Measurements from ENCODE around the gene MC3R. TPM values are rescaled to one million over a fixed set of nuclear protein-coding genes. Genes with fewer than 3 reads are reported as not detected.
"Not testable (repeated sequence)": the region's sequence is repeated elsewhere in the genome, so short reads cannot be mapped to it uniquely, and the experiment has no call there.

The MC3R gene
- total RNA-seq, 2 experiments from 2014 or later = not detected

- H3K36me3 Mint-ChIP-seq (ENCODE audit: low read depth) = no peaks in the 10 kb centered on the region
- H3K27me3 Mint-ChIP-seq = peaks cover 11% of the 10 kb centered on the region
- ChIA-PET CTCF (interaction anchor here (0.7 kb wide), 1 partner anchor 10 kb away, joined by 3 read pairs; no protein-coding TSS in a partner anchor), POLR2A (no interaction called here)
- H3K9me3 Mint-ChIP-seq = peaks cover 6% of the 10 kb centered on the region
- no peak overlapping the region for H3K4me3 Mint-ChIP-seq
- ATAC-seq (no peak), DNase-seq (no peak)
- TF ChIP-seq, protein P1, sequence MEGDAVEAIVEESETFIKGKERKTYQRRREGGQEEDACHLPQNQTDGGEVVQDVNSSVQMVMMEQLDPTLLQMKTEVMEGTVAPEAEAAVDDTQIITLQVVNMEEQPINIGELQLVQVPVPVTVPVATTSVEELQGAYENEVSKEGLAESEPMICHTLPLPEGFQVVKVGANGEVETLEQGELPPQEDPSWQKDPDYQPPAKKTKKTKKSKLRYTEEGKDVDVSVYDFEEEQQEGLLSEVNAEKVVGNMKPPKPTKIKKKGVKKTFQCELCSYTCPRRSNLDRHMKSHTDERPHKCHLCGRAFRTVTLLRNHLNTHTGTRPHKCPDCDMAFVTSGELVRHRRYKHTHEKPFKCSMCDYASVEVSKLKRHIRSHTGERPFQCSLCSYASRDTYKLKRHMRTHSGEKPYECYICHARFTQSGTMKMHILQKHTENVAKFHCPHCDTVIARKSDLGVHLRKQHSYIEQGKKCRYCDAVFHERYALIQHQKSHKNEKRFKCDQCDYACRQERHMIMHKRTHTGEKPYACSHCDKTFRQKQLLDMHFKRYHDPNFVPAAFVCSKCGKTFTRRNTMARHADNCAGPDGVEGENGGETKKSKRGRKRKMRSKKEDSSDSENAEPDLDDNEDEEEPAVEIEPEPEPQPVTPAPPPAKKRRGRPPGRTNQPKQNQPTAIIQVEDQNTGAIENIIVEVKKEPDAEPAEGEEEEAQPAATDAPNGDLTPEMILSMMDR (IDR thresholded peaks at IDR 0.05) = no peak
- intact Hi-C loops (cut with micrococcal nuclease) = no loop called here
- no peaks in the 10 kb centered on the region for H3K4me1 Mint-ChIP-seq (ENCODE audit: low read depth)
- H3K27ac Mint-ChIP-seq = no peak overlapping the region
Measured at GRCh38 chr20:56215115-56215514, 33.4 kb upstream of the MC3R start.

GRCh38 chr20:56217829-56218228 lies 30.7 kb upstream of the MC3R start:
- TF ChIP-seq, protein P1 (IDR thresholded peaks at IDR 0.05) = no peak
- intact Hi-C loops (cut with micrococcal nuclease) = no loop called here

DNA sequence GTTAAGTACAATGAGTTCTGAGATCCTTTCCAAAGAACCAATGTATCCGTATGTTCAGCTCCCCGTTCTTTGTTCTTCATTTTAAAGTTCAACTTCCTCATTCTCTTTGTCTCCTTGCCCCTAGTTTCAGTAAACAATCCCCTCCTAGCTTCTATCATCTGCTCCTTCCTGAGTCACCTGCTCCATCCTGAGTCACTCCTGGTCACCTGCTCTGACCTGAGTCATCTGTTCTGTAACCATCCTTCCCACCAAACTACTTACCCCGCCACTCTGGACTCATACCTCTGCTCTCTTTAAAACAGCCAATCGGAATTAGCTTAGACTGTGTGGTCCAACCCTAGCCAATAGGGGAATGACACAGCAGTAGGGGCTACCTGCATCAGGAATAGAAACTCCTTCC lies 27.3 kb upstream of the MC3R start:
- CTCF ChIA-PET; DNase-seq; H3K9me3 Mint-ChIP-seq; H3K4me1 Mint-ChIP-seq (ENCODE audit: low read depth); H3K27ac Mint-ChIP-seq; H3K36me3 Mint-ChIP-seq (ENCODE audit: low read depth); intact Hi-C loops (cut with micrococcal nuclease); H3K4me3 Mint-ChIP-seq; ATAC-seq; H3K27me3 Mint-ChIP-seq: not testable (repeated sequence)
- POLR2A ChIA-PET = interaction anchor here (0.6 kb wide), 1 partner anchor 362 kb away, joined by 3 read pairs; no protein-coding TSS in a partner anchor

More at GRCh38 chr20:56217829-56218228, 30.7 kb upstream of the MC3R start:
- ChIA-PET POLR2A (no interaction called here), CTCF (no interaction called here)
- Mint-ChIP-seq H3K27me3 (peaks cover 7% of the 10 kb centered on the region), H3K9me3 (peaks cover 6% of the 10 kb centered on the region), H3K4me3 (no peak overlapping the region), H3K36me3 (ENCODE audit: low read depth) (no peaks in the 10 kb centered on the region), H3K27ac (no peak overlapping the region), H3K4me1 (ENCODE audit: low read depth) (no peaks in the 10 kb centered on the region)
- no peak for ATAC-seq
- no peak for DNase-seq

DNA sequence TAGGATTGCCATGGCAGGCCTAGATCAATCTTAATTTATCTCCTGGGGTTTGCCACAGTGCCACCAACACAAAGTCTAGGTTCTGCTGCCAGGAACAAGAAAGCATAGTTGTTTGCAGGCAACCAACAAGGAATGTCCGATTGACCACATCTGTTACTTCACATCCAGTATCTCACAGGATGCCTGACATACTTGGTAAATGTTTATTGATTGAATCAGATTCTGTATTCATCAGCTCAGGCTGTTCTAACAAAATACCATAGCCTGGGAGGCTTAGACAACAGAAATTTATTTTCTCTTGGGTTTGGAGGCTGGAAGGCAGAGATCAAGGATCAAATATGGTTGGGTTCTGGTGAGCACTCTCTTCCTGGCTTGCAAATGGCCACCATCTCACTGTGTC lies 26.3 kb upstream of the MC3R start:
- no peaks in the 10 kb centered on the region for H3K36me3 Mint-ChIP-seq (ENCODE audit: low read depth)
- intact Hi-C loops (cut with micrococcal nuclease) = no loop called here
- H3K4me3 Mint-ChIP-seq = no peak overlapping the region
- no peaks in the 10 kb centered on the region for H3K4me1 Mint-ChIP-seq (ENCODE audit: low read depth)
- TF ChIP-seq, protein P1 (IDR thresholded peaks at IDR 0.05) = no peak
- ATAC-seq = no peak
- DNase-seq = no peak
- H3K27ac Mint-ChIP-seq = no peak overlapping the region
- H3K27me3 Mint-ChIP-seq = no peaks in the 10 kb centered on the region
- ChIA-PET POLR2A (no interaction called here), CTCF (no interaction called here)
- H3K9me3 Mint-ChIP-seq = peaks cover 6% of the 10 kb centered on the region

DNA sequence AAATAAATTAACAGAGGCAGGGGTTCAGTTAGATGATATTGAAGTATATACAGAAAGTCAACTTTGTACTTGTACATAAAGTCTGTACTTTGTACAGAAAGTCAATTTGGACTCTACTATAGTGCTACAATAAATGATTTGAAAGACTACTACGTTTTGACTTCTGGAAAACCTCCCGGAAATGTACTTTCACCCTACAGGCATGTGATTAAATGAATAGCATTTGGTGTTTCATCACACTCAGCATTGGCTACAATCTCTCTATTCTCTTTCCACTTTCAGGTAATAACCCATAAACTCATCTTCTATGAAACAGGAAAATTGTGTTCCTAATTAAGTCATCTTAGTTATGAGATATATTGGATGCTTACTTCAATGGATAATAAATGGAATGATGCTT lies 25.6 kb upstream of the MC3R start:
- TF ChIP-seq, protein P1 (IDR thresholded peaks at IDR 0.05) = no peak
- DNase-seq = no peak
- no peak for ATAC-seq
- H3K9me3 Mint-ChIP-seq = peaks cover 6% of the 10 kb centered on the region
- no peaks in the 10 kb centered on the region for H3K4me1 Mint-ChIP-seq (ENCODE audit: low read depth)
- H3K36me3 Mint-ChIP-seq (ENCODE audit: low read depth) = no peaks in the 10 kb centered on the region
- H3K27ac Mint-ChIP-seq = no peak overlapping the region
- H3K27me3 Mint-ChIP-seq = no peaks in the 10 kb centered on the region
- ChIA-PET CTCF (no interaction called here), POLR2A (no interaction called here)
- intact Hi-C loops (cut with micrococcal nuclease) = no loop called here
- H3K4me3 Mint-ChIP-seq = no peak overlapping the region

GRCh38 chr20:56223352-56223751 lies 25.2 kb upstream of the MC3R start:
- intact Hi-C loops (cut with micrococcal nuclease) = no loop called here
- no peaks in the 10 kb centered on the region for H3K27me3 Mint-ChIP-seq
- no peak overlapping the region for H3K4me3 Mint-ChIP-seq
- ChIA-PET CTCF (no interaction called here), POLR2A (no interaction called here)
- H3K27ac Mint-ChIP-seq = no peak overlapping the region
- ATAC-seq (no peak), DNase-seq (no peak)
- TF ChIP-seq, protein P1 (IDR thresholded peaks at IDR 0.05) = no peak
- H3K36me3 Mint-ChIP-seq (ENCODE audit: low read depth) = no peaks in the 10 kb centered on the region
- peaks cover 6% of the 10 kb centered on the region for H3K9me3 Mint-ChIP-seq
- H3K4me1 Mint-ChIP-seq (ENCODE audit: low read depth) = no peaks in the 10 kb centered on the region

Measured in activated CD8-positive, alpha-beta T cell treated with anti-CD3 and anti-CD28 coated beads for 36 hours (primary cell).